Activated naive CD4-positive, alpha-beta T cell (primary cell): ENCODE measurements around the gene JAK3.
"Not testable (repeated sequence)": the region's sequence is repeated elsewhere in the genome, so short reads cannot be mapped to it uniquely, and the experiment has no call there.

ENCODE experiments used
- DNase-seq, 4 experiments: peaks; one replicate each; lab custom pipeline; 2025; lab: John Stamatoyannopoulos, UW

The JAK3 gene

DNA sequence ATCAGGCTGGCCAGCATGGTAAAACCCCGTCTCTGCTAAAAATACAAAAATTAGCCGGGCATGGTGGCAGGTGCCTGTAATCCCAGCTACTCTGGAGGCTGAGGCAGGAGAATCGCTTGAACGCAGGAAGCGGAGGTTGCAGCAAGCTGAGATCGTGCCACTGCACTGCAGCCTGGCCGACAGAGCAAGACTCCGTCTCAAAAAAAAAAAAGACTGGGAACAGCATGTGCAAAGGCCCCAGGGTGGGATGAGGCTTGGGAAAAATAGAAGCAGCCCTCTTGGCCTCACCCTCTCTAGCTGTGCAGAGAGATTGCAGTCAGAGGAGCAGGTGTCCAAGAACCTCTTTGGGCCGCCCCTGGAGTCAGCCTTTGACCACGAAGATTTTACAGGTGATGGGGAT lies 69.9 kb downstream of the JAK3 start:
- DNase-seq: not testable (repeated sequence)

DNA sequence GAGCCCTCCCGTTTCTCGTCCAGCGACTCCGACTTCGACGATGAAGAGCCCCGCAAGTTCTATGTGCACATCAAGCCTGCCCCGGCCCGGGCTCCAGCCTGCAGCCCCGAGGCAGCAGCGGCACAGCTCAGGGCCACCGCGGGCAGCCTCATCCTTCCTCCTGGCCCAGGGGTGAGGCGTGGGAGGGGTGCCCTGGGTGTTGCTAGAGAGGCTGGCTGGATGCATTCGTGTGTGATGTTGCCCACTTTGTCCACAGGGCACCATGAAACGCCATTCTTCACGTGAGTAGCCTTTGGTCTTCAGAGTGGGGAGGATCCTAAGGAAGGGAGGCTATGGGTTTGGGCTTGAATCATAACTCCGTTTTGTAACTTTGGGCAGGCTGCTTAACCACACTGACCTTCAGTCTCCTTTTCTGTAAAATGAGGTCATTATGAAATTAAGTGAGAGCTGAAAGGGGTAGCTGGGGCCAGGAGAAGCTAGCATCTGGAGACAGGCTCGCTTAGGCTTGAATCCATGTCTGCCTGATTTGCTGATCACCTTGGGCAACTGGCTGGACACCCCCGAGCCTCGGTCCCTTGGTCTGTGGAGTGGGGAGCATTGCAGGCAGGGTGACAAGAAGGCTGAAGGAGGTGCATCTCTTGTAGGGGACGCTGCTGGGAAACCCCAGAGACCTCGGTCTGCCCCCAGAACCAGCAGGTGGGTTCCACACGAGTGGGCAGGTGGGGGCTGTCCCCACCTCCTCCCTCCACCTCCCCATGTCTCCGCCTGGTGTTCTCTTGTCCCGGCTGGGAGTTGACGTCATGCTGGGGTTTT lies 71.6 kb downstream of the JAK3 start:
- DNase-seq: no peak

GRCh38 chr19:17775245-17775927 lies 72.4 kb downstream of the JAK3 start:
- DNase-seq: peak in 1 of 4 experiments; percentile 21
